Heart right ventricle (tissue), 16 donors: ENCODE results near the gene SIL1. TPM values are rescaled to one million over a fixed set of nuclear protein-coding genes. Genes with fewer than 3 reads are reported as not detected.

Experiments used
- ATAC-seq, 8 donors: fragments of 200-7000 bp; cut with Tn5 transposase; one replicate each; pipeline ENCODE4 v1.9.1; 2020; ENCODE audit warnings: mild to moderate bottlenecking in 8 of 8, moderate library complexity in 8 of 8, moderate number of reproducible peaks in 1 of 8
- DNase-seq, 2 donors: peaks; one replicate each; pipeline ENCODE4 v3.0.0-alpha.2; 2020
- H3K27ac ChIP-seq, 10 donors: fragments of 200-600 bp; sonication (generic) in 2 of 10; one replicate each; pipeline versions ENCODE4 v1.5.0 to v1.8.0; 2020 to 2022; ENCODE audit warnings: mild to moderate bottlenecking in 3 of 10
- H3K27me3 ChIP-seq, 7 donors: fragments of 200-600 bp; one replicate each; pipeline ENCODE4 v1.8.0; 2021 to 2022; ENCODE audit warnings: mild to moderate bottlenecking in 2 of 7
- H3K36me3 ChIP-seq, 9 donors: fragments of 200-600 bp; sonication (generic) in 1 of 9; one replicate each; pipeline versions ENCODE4 v1.5.0 to v1.8.0; 2020 to 2022; ENCODE audit warnings: mild to moderate bottlenecking in 2 of 9
- H3K4me1 ChIP-seq, 9 donors: fragments of 200-600 bp; sonication (generic) in 1 of 9; one replicate each; pipeline versions ENCODE4 v1.5.0 to v1.8.0; 2020 to 2022; ENCODE audit warnings: mild to moderate bottlenecking in 4 of 9
- H3K4me3 ChIP-seq, 10 donors: fragments of 200-600 bp; sonication (generic) in 2 of 10; one replicate each; pipeline versions ENCODE4 v1.5.0 to v1.8.0; 2020 to 2022; ENCODE audit warnings: mild to moderate bottlenecking in 7 of 10, moderate library complexity in 2 of 10
- H3K9me3 ChIP-seq, 11 donors: fragments of 200-600 bp in 10 of 11; sonication (generic) in 2 of 11; one replicate each; pipeline versions ENCODE4 v1.5.0 to v1.8.0; 2013 to 2022; ENCODE audit warnings: mild to moderate bottlenecking in 2 of 11, control low read depth in 1 of 11, moderate library complexity in 1 of 11
- WGBS, 2 donors: extraction: QIAGEN DNeasy Blood & Tissue Kit; methylation state at CpG; one replicate each; pipeline ENCODE4 v1.1.7; 2013; ENCODE audit warnings: inconsistent platforms in 1 of 2; 5-methylcytosine and 5-hydroxymethylcytosine counted together
- intact Hi-C, 10 donors: fragments of 100-400 bp; cut with DNase I; formaldehyde crosslinking; loops; one replicate each; pipeline versions ENCODE4 v1.11.1 to v1.14.2; 2022
- polyA plus RNA-seq, 2 donors: library from polyadenylated mRNA; stranded (reverse); fragments of 200-250 nt; gene quantifications; one replicate each; pipeline ENCODE4 v1.2.3, GENCODE V29; 2013
- total RNA-seq, 10 donors: library from RNA; stranded (reverse); fragmentation: NEBNext Ultra II Directional in 3 of 10; extraction: Animal tissue kit (Norgen Biotek cat#: 25700) in 3 of 10; gene quantifications; one replicate each; pipeline versions ENCODE4 v1.2.1 to v1.2.4, GENCODE V29; 2021 to 2023
- TF ChIP-seq, protein P1 (sequence below), 9 donors: fragments of 200-600 bp; sonication (generic) in 2 of 9; IDR thresholded peaks; one replicate each; pipeline versions ENCODE4 v1.5.0 to v1.8.0; 2021 to 2022; ENCODE audit warnings: antibody characterized with exemption in 9 of 9, mild to moderate bottlenecking in 5 of 9, moderate library complexity in 1 of 9
- donor health status: Arrhythmogenic right ventricular cardiomyopathy.
- donor health status: ischemic (EF 13 %, LVEDD 7.1; RV severe dilation, severe dysfunction).
- donor health status: healthy with polysubstance abuse.
- donor health status: DM: no; HTN: yes; CAD: no.
- donor health status: DM: no; HTN: no; CAD: no.
- donor health status: ischemic (EF 25% LVEDD 6.9; RV normal size, moderate dysfunction).
- donor health status: ischemic (EF 25% LVEDD 5.7; RV mildly dilated, moderate dysfunction).
- donor health status: healthy.
- donor health status: DM: yes; HTN: yes; CAD: no.
- donor health status: Ischemic cardiomyopathy.
- donor health status: ischemic (EF 35%, LVEDD 5.7; RV mildly dilated, moderate dysfunction).
- donor health status: nonischemic (EF 11% LVEDD 7.7; RV severe dilation, severe dysfunction).
- donor health status: DM: yes; HTN: yes; CAD: no.
- donor health status: PGD.
- donor health status: ischemic (EF 29% LVEDD 5.4; RV normal size, mild dysfunction).
- donor health status: nonischemic (EF 23%, LVEDD 6.1; RV moderate dilation, normal function).

SIL1 gene
- total and polyA plus RNA-seq, 12 donors: 26.7 to 94.7 (median 44.3) TPM

GRCh38 chr5:138898742-138899141 lies 299.4 kb downstream of the SIL1 start:
- peaks cover 0 to 57% (median 37%) of the 10 kb centered on the region in 9 donors for H3K4me1 ChIP-seq
- no peak for ATAC-seq
- TF ChIP-seq, protein P1, sequence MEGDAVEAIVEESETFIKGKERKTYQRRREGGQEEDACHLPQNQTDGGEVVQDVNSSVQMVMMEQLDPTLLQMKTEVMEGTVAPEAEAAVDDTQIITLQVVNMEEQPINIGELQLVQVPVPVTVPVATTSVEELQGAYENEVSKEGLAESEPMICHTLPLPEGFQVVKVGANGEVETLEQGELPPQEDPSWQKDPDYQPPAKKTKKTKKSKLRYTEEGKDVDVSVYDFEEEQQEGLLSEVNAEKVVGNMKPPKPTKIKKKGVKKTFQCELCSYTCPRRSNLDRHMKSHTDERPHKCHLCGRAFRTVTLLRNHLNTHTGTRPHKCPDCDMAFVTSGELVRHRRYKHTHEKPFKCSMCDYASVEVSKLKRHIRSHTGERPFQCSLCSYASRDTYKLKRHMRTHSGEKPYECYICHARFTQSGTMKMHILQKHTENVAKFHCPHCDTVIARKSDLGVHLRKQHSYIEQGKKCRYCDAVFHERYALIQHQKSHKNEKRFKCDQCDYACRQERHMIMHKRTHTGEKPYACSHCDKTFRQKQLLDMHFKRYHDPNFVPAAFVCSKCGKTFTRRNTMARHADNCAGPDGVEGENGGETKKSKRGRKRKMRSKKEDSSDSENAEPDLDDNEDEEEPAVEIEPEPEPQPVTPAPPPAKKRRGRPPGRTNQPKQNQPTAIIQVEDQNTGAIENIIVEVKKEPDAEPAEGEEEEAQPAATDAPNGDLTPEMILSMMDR (IDR thresholded peaks at IDR 0.05): no peak
- H3K36me3 ChIP-seq: peaks cover 0 to 55% (median 0%) of the 10 kb centered on the region in 9 donors
- H3K27me3 ChIP-seq: no peaks in the 10 kb centered on the region
- H3K9me3 ChIP-seq: no peaks in the 10 kb centered on the region
- 95 to 98% methylated on average over 2 of the region's 2 CpGs for WGBS, 2 donors
- H3K27ac ChIP-seq: peak overlapping the region in 1 of 10 donors; percentile 42
- intact Hi-C loops: no loop called here
- no peak overlapping the region for H3K4me3 ChIP-seq
- DNase-seq: no peak

GRCh38 chr5:138898299-138898698 lies 299.9 kb downstream of the SIL1 start:
- WGBS, 2 donors: 100% methylated on average over 1 of the region's 1 CpG
- TF ChIP-seq, protein P1 (IDR thresholded peaks at IDR 0.05): no peak
- no peaks in the 10 kb centered on the region for H3K27me3 ChIP-seq
- peaks cover 0 to 53% (median 32%) of the 10 kb centered on the region in 9 donors for H3K4me1 ChIP-seq
- ATAC-seq: no peak
- no peak for DNase-seq
- peak overlapping the region in 1 of 10 donors; percentile 42 for H3K27ac ChIP-seq
- no peak overlapping the region for H3K4me3 ChIP-seq
- no peaks in the 10 kb centered on the region for H3K9me3 ChIP-seq
- peaks cover 0 to 57% (median 0%) of the 10 kb centered on the region in 9 donors for H3K36me3 ChIP-seq
- intact Hi-C loops: no loop called here

Other genes with a start within 250 kb of the SIL1 start
- 100 to 1,000 TPM; 122 to 209 (median 176) TPM for gene MATR3, start 95.4 kb upstream of the SIL1 start, total RNA-seq
- 100 to 1,000 TPM in 1 of 2 donors, 10 to 100 TPM in 1; 86.8 to 134 TPM for gene MATR3, start 95.4 kb upstream of the SIL1 start, polyA plus RNA-seq
- gene PAIP2, start 143.5 kb upstream of the SIL1 start, total RNA-seq: 100 to 1,000 TPM; 126 to 173 (median 139) TPM
- 100 to 1,000 TPM in 1 of 2 donors, 10 to 100 TPM in 1; 43.8 to 103 TPM for gene PAIP2, start 143.5 kb upstream of the SIL1 start, polyA plus RNA-seq
- under 1 TPM in 1 of 10 donors, not detected in 9; 0.19 TPM for gene SLC23A1, start 184.9 kb upstream of the SIL1 start, total RNA-seq
- not detected for gene SLC23A1, start 184.9 kb upstream of the SIL1 start, polyA plus RNA-seq
- 1 to 10 TPM in 3 of 10 donors, under 1 TPM in 7; 0.28 to 6.6 (median 0.65) TPM for gene MZB1, start 191.5 kb upstream of the SIL1 start, total RNA-seq
- gene MZB1, start 191.5 kb upstream of the SIL1 start, polyA plus RNA-seq: 1 to 10 TPM in 1 of 2 donors, under 1 TPM in 1; 0.67 to 1.5 TPM
- 10 to 100 TPM; 26.3 to 64.8 (median 37.3) TPM for gene PROB1, start 196.7 kb upstream of the SIL1 start, total RNA-seq
- gene PROB1, start 196.7 kb upstream of the SIL1 start, polyA plus RNA-seq: 10 to 100 TPM; 12.2 to 28.5 TPM
- gene SPATA24, start 205.7 kb upstream of the SIL1 start, total RNA-seq: 10 to 100 TPM; 11.8 to 24.8 (median 16.5) TPM
- 10 to 100 TPM; 14.8 to 37.5 TPM for gene SPATA24, start 205.7 kb upstream of the SIL1 start, polyA plus RNA-seq
- 10 to 100 TPM in 9 of 10 donors, 1 to 10 TPM in 1; 9.5 to 21.1 (median 14.1) TPM for gene DNAJC18, start 241.2 kb upstream of the SIL1 start, total RNA-seq
- gene DNAJC18, start 241.2 kb upstream of the SIL1 start, polyA plus RNA-seq: 10 to 100 TPM in 1 of 2 donors, 1 to 10 TPM in 1; 3.4 to 12.7 TPM